HG03045 (cell line): ENCODE results near the gene PTMS.

Experiments
- ATAC-seq: cut with Tn5 transposase; IDR thresholded peaks from one replicate; pipeline ENCODE4 v1.9.1; 2021; ENCODE audit warnings: mild to moderate bottlenecking, moderate library complexity; ENCODE audit not compliant: unreplicated experiment

PTMS gene

DNA sequence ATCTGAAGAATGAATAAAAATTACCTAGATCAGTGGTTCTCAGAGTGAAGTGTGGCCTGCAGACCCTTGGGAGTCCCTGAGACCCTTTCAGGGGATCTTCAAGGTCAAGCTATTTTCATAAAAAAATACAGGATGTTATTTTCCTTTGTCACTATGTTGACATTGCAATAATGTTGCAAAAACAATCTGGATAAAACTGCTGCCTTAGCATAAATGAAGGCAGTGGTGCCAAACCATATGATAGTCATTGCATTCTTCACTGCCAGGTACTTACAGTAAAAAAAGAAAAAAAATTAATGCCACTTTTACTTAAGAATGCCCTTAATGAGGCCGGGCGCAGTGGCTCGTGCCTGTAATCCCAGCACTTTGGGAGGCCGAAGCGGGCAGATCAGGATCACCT is 21.1 kb downstream of the PTMS start:
- no peak for ATAC-seq

DNA sequence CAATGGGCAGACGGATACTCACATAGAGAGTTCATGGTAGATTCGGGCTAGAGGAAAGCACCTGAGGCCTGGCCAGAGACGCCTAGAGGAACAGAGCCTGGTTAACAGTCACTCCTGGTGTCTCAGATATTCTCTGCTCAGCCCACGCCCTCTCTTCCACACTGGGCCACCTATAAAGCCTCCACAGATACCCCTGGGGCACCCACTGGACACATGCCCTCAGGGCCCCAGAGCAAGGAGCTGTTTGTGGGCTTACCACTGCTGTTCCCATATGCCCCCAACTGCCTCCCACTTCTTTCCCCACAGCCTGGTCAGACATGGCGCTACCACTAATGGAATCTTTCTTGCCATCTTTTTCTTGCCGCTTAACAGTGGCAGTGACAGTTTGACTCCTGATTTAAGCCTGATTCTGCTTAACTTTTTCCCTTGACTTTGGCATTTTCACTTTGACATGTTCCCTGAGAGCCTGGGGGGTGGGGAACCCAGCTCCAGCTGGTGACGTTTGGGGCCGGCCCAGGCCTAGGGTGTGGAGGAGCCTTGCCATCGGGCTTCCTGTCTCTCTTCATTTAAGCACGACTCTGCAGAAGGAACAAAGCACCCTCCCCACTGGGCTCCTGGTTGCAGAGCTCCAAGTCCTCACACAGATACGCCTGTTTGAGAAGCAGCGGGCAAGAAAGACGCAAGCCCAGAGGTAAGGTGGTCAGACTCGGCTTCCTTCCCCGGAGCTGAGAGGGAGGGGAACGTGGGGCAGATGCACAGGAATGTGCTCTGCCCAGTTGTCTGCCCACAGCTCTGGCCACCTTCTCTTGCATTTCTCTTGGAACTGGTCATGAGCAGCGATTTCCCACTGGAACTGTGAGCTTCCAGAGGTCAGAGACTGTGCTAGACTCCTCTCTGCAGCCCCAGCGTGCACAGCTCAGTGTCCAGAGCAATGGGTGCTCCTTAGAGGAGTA is 23.1 kb downstream of the PTMS start, which contains the start of gene CD4:
Gene CD4 (plus strand): TSS at position 557 of the 953 bp plus-strand sequence. CDS start 10,611 bp downstream, outside the sequence.
- no peak for ATAC-seq

DNA sequence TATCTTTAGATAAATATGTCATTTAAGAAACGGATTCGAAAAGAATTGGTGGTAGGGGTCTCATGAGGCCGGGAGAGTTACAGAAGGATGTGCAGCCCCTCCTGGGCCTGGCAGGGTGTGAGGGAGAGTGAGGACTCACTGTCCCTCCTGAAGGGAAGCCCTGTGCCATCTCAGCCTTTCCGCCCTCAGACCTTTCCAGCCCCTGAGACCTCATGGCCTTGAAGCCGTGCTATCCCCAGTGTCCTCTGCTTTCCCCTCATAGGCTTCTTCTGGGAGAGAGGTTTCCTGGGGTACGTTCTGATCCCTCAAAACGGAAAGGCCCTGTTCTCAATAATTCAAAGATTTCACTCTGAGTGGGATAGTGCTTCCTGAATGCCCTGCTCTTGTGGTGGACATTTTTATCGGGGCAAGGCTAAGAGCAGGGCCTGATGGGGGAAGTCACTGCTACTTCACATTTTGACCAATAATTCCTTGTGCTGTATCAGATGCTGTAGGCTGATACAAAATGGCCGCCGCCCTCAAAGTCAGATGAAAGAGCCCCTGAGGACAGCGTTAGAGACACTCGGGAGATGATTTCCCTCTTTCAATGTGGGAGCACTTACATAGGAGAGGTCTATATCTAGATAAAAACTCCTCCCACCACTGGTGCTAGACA is 24.5 kb downstream of the PTMS start:
- ATAC-seq, result no peak

DNA sequence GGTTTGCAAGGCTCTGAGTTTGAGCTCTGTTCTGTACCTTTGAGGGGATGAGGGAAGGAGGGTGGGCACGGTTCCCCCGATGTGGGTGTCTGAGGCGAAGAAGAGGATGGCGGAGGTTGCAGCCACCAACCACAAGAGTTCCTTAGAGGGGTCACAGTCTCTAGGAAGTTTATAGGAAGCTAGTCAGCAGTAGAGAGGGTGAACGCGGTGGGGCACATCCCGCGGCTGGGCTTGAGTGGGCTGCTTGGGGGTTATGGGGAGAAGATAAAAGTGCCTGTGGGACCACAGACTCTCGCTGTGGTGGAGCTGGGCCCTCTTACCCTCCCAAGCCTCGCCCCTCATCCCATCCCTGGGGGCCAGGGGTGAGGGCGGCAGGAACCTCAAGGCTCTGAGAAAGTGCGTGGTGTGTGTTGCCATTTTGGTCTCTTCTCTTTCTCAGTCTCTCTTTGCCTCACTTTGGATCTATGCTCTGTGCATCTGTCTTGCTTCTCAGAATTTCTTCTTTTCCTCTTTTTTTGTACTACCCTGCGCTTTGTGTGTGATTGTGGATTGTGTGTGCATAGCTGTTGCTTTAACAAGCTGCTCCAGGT is 25.9 kb downstream of the PTMS start:
- ATAC-seq, result no peak

DNA sequence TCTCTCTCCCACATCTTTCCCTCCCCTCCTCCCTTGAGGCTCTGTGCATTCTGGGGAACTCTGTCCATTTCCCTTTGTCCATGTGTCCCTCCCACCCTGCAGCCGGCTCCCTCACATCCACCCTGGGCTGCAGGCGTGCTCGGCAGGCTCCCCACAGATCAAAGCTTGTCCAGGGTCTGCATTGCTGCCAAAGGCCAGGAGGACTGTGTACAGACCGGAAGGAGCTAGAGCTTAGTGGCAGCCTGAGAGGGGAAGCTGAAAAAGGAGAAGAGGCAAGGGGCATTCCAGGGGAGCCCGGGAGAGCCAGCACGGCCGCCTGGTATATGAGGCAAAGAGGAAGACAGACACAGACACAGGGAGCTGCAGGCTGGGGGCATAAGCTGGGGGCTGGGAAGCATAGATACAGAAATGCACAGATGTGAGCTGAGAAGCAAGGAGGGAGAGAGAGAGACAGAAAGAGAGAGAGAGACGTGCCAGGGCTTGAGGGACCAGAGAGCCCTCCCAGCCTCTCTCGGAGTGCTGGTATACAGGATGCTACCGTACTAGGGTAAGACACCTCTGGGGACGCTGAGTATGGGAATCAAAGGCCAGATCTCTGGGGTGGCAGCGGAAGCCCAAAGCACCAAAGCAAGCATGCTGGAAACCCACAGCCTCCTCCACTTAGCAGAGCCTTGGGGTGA is 26.5 kb downstream of the PTMS start:
- no peak for ATAC-seq

DNA sequence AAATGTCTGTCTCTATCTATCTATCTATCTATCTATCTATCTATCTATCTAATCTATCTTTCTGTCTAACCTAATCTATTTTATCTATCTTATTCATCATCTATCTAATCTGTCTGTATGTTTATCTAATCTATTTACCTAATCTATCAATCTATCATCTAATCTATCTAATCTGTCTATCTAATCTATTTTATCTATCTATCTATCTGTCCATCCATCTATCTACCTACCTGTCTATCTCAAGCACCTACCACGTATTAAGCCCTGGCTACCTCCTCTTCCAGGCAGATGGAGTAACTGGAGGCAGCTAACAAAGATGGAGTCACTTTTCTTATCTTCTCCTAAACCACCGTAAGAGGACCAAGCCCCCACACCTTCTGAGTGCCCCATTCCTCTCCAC is 28.9 kb downstream of the PTMS start:
- ATAC-seq, result no peak

DNA sequence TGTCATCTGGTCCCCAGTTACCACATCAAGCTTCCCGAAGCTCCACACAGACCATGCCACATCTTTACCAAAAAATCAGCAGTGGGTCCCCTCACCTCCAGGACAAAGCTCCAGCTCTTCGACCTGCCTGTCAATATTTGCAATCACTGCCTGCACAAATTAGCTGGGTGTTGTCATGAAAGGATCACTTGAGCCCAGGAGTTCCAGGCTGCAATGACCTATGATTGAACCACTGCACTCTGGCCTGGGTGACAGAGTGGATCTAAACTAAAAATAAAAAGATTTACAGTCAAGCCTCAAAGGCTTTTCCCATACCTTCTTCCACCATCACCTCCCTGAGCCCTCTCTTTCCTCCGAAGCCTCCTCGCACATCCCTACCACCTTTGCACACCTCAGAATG is 30.4 kb downstream of the PTMS start:
- no peak for ATAC-seq

DNA sequence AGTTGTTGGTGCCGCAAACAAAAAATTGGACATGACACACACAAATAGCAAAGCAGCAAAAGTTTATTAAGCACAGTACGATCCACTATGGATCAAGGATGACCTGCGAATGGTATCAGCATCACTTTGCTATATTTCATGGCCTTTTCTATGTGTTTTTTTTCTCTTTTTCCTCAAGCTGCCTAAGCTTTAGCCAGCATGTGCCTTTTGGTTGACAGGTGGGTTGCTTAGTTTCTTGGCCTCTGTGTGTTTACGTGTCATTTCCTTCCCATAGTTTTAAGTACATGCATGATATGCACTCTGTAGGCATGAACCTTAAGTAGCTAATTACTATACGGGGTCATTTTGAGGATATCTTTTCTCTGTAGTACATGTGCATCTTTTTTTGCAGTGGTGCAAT is 33.0 kb downstream of the PTMS start:
- no peak for ATAC-seq

DNA sequence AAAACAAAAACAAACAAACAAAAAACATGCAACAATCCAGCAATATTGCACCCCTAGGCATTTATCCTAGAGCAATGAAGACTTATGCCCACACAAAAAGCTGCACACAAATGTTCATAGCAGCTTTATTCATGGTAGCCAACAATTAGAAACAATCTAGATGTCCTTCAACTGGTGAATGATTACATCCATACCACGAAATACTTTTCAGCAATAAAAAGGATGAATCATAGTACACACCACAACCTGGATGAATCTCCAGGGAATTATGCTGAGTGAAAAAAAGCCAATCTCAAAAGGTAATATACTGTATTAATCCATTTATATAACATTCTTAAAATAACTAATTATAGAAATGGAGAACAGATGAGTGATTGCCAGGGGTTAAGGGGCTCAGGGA is 41.0 kb downstream of the PTMS start:
- no peak for ATAC-seq

DNA sequence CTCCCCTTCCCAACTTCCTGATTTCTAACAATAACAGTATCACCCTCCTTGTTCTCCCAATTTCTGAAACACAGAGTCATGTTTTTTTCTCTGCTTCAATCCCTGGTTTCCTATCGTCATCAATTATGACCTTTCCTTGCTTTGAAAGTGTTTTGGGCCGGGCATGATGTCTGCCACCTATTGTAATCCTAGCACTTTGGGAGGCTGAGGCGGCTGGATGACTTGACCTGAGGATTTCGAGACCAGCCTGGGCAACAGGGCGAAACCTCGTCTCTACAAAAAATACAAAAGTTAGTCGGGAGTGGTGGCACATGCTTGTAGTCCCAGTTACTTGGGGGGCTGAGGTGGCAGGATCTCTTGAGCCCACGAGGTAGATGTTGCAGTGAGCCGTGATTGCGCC is 42.9 kb downstream of the PTMS start:
- ATAC-seq, result no peak

DNA sequence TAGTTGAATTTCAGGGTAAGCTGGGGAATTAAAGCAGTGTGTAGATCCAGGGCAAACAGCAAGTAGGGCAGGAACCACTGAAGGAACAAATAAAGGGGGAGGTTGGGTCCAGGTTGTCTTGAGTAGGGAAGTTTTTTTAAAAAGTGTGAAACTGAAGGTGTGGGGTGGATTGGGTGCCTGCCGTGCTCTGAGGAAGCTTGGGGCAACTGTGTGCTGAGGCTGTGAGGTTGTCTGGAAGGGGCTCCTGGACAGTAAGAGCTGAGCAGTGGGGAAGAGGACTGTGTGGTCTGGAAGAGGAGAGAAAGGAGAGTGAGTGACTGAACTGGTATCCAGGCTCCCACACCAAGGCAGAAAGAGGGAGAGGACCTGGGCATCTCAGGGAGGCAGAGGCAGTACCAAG is 44.6 kb downstream of the PTMS start:
- no peak for ATAC-seq

DNA sequence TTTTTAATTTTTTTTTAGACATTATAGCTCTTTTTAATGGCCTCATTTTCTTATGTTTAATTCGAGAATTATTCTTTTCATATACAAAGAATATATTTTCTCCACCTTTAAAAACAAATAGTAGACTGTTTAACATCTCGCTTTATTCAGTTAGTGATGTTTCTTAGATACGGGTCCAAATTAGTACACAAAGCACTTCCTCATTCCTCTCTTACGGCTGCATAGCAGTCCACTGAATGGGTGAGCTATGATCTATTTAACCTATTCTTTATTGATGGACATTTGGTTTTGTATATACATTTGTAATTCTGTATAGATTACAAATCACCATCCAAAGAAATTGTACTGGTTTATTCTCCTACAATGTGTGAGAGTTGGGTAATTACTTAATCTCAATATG is 47.2 kb downstream of the PTMS start:
- no peak for ATAC-seq

DNA sequence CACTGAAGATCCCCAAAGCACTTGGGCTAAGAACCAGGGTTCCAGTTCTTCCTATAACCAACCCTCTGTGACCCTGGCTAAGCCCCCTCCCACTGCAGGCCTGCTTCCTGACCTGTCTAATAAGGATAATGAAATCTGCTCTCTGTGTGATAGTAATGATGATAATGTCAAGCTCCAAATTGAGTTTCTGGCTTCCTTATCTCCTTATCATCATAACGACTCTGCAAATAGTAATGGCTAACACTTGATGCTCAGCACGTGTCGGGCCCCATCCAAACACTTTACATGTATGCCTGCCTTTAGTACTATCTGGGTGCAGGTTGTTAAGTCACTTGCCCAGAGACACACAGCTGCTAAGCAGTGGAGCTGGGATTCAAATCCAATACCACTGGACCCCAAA is 50.4 kb downstream of the PTMS start:
- no peak for ATAC-seq

DNA sequence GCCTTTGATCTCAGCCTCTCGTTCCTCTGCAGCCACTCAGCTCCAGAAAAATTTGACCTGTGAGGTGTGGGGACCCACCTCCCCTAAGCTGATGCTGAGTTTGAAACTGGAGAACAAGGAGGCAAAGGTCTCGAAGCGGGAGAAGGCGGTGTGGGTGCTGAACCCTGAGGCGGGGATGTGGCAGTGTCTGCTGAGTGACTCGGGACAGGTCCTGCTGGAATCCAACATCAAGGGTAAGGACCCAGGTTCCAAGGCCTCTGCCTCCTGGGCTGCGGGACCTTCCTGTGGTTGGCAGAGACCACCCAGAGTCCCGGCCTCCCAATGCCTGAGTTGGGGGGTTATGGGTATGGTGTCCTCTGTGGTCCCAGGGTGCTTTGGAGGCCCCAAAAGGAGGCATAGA is 50.9 kb downstream of the PTMS start:
- no peak for ATAC-seq

DNA sequence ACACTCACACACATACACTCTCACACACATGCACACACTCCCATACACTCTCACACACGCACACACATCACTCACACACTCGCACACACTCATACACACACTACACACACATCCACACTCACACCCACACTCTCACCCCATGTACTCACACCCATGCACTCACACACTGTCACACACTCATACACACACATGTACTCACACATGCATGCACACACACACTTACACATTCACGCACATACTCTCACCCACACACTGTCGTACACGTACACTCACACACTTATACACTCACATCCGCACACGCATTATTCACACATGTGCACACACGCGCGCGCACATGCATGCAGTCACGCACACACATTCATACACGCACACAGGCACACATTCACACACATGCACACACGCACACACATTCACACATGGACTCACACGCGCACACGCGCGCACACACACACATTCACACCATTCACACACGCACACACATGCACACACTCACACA is 51.5 kb downstream of the PTMS start:
- ATAC-seq, result no peak

DNA sequence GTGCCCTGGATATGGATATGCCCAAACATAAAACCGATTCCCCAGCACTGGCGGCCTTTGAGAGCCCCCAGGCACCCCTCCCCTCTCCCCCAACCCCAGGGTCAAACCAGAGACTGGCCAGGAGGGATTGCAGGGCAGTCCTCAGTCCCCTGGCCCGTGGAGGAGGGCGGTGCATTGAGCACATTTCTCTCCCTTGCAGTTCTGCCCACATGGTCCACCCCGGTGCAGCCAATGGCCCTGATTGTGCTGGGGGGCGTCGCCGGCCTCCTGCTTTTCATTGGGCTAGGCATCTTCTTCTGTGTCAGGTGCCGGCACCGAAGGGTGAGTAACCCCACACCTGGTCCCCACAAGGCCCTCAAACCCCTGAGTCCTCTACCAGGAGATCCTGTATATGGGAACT is 52.1 kb downstream of the PTMS start:
- no peak for ATAC-seq

DNA sequence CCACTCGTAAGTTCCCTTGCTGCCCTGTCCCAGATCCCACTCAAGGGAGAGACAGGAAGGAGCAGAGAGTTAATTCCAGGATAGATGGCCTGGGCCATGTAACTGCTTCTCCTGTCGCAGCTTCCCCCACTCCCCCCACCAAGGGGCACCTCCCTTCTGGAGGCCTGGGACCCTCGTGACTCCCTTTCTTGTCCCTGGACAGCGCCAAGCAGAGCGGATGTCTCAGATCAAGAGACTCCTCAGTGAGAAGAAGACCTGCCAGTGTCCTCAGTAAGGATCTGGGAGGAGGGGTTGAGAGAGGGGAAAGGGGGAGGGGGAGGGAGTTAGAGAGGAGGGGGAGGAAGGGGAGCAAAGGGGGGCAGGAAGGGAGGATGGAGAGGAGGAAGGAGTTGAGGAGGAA is 52.5 kb downstream of the PTMS start:
- ATAC-seq, result no peak

DNA sequence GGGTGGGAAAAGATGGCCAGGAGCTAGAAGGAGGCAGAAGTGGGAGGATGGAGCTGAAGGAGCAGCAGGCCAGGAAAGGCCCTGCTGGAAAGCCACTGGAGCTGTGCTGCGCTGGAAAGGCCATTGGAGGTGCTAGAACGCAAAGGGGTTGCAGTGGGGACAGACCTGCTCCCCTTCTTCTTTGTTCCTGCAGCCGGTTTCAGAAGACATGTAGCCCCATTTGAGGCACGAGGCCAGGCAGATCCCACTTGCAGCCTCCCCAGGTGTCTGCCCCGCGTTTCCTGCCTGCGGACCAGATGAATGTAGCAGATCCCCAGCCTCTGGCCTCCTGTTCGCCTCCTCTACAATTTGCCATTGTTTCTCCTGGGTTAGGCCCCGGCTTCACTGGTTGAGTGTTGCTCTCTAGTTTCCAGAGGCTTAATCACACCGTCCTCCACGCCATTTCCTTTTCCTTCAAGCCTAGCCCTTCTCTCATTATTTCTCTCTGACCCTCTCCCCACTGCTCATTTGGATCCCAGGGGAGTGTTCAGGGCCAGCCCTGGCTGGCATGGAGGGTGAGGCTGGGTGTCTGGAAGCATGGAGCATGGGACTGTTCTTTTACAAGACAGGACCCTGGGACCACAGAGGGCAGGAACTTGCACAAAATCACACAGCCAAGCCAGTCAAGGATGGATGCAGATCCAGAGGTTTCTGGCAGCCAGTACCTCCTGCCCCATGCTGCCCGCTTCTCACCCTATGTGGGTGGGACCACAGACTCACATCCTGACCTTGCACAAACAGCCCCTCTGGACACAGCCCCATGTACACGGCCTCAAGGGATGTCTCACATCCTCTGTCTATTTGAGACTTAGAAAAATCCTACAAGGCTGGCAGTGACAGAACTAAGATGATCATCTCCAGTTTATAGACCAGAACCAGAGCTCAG is 53.2 kb downstream of the PTMS start:
- ATAC-seq, result no peak

DNA sequence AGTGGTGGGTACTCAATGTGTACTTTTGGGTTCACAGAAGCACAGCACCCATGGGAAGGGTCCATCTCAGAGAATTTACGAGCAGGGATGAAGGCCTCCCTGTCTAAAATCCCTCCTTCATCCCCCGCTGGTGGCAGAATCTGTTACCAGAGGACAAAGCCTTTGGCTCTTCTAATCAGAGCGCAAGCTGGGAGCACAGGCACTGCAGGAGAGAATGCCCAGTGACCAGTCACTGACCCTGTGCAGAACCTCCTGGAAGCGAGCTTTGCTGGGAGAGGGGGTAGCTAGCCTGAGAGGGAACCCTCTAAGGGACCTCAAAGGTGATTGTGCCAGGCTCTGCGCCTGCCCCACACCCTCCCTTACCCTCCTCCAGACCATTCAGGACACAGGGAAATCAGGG is 54.0 kb downstream of the PTMS start:
- no peak for ATAC-seq
